Inferior parietal cortex (tissue), 1 donor: ENCODE data around the gene CISH.

Experiments used
- DNase-seq: peaks from one replicate; pipeline ENCODE4 v3.0.0-alpha.2; 2016; ENCODE audit errors: extremely low spot score

The CISH gene

DNA sequence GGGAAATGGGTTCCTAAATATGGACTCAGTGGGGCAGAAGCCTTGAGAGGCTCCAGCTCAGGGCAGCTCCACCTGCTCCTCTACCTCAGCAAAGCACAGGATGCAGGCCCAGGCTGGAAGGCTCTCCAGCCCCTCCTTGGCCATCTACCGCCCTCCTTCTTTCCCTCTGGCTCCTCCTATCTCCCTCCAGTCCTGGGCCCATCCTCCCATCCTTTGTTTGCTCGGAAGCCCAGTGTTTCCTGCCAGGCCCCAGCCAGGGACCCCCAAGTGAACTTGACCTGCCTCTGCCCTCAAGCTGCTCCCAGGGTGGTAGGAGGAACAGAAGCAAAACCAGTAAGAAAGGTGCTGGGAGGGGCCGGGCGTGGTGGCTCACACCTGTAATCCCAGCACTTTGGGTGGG is 25.4 kb upstream of the CISH start:
- no peak for DNase-seq

DNA sequence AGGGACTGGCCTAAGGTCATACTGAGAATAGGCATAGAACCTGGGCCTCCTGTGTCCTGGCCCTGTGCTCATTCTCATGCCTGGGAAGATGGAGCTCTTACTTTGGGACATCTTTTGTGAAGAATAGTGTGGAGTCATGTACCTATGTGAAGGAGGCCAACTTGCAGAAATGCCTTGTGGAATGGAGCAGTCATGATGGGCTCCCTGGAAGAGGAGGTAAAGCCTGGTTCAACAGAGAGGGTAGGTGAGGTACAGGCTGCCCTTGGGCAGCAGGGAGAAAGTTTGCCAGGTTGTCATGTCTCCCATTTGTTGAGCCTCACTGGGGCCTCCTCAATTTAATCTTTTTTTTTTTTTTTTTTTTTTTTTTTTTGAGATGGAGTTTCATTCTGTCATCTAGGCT is 23.5 kb upstream of the CISH start:
- no peak for DNase-seq

DNA sequence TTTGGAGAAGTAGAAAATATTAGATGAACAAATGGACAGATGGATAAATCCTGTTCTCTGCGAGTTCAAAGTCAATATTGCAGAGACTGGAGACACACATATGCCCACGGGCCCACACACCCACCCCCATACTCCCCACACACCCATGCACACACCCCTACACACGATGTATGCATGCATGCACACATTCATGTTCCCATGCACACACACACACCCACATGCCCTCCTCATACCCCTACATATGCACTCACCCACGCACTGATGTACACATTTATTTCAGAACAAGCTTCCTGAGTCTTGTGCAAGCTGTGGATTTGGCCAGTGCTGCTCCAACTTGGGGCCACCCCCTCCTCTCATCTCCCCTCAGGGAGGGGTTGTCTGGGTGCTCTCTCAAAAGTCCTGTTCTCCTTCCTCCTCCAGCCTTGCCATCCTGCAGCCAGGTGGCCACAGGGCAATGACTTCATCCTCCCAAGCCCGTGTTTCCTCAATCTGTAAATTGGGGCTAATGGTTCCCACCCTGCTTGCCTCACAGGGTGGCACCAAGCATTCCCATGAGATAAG is 21.7 kb upstream of the CISH start:
- DNase-seq, result no peak

DNA sequence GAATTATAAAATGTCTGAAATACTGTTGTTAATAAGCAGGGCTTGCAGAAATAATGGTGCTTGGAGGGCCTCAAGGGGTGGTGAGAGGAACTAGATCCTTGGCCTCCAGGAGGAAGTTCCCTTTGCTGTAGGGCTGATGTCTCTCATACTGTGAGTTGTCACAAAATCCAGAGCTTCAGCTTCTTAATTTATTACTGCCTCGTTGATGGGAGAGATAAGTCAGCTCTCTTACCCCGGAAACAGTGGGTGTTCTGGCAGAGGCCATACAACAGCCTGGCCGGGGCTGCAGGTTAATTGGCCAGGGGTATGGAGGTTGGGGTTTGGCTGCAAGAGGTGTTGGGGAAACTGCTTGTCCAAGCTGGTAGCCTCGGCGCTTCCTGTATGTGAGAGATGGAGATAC is 20.9 kb upstream of the CISH start:
- DNase-seq, result no peak

DNA sequence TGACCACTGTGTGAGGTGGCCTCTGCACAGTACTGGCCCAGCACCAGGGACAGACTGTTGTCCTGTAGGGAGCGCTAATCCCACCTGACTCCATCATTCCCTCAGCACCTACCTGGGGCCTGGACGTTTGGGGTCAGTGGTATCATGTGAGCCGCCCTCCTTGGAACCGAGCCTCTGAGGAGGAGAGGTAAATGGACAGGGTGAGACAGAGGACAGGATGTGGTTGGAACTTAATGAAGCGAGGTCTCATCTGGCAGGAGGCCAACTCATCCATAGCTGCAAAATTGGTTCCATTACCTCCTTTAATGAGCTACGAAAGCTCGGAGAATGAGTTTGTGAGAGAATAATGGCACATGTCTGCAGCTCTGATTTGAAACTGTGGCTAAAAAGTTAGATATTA is 19.3 kb upstream of the CISH start:
- DNase-seq, result no peak

DNA sequence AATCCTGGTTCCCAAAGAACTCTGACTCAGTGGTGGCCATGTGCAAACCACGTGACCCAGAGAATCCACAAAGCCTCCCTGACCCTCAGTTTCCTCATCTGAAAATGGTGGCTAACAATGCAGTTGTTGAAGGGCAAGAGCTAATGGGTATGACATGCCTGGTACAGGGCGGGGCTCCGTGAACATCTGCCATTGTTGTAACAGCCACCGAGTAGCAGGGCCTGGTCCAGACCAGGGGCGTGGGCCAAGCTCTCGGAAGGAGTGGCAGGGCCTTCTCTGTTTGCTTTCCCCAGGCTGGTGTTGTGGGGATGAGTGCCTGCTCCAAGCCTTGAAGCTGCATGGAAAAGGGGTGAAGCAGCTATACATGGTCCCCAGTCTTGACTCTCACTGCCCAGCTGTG is 18.8 kb upstream of the CISH start:
- DNase-seq, result no peak

DNA sequence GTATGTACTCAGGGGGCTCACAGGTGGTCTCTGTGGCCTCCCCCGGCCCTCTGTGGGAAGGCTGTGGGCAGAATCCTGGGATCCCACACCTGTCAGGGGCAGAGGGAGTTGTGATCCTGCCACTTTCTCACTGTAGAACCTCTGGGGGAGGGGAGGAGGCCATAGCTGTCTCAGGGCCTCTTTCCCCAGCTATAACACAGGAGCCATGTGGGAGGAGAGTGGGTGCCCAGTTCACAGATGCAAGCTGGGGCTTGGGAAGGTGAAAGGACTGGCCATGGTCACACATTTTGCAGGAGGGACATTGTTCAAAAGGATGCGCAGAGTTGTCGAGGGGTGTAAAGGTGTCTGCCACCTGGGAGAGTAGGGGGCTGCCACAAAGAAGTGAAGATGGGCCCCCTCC is 17.0 kb upstream of the CISH start:
- no peak for DNase-seq

DNA sequence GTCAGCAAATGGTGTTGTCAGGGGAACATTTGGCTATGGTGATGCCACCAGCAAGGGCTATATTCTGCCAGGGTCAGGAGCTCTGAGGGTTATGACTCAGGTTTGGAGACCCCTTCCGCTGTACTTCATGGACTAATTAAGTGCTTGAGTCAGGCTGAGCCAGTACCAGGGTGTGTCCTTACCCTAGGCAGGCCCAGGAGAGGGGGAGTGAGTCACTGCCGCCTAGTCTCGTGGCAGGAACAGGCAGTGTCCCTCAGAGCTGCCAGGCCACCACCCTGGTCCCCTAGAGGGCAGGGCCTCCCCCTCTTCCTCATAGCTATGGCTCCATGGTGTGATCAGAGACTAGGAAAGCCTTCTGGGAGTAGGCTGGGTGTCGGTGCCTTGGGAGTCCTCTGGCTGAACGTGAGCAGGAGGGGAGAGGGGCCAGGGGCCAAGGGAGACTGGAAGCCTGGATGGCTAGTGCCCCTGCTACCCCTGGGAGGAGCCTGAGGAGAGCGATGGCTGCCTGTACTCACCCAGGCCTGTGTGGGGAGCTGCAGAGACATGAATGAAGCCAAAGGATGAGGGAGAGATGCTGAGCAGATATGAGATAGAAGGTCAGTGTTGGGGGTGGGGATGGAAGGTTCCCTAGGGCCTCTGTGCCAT is 16.0 kb upstream of the CISH start:
- no peak for DNase-seq

DNA sequence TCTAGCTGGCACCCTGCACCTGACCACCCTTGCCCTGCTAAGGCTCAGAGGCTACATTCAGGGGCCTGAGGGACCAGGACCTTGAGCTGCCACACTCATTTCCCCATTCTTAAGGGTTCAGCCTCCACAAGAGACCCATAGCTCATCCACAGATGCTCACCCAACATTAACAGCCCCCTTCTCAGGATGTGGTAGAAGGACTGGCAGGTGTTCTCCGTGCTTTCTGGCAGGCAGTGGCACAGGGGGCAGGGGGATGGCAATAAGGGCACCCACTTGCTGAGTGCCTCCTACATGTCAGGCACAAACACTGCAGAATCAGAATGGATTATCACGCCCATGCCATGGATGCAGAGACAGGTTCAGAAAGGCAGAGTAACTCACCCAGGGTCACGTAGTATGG is 14.8 kb upstream of the CISH start:
- no peak for DNase-seq

DNA sequence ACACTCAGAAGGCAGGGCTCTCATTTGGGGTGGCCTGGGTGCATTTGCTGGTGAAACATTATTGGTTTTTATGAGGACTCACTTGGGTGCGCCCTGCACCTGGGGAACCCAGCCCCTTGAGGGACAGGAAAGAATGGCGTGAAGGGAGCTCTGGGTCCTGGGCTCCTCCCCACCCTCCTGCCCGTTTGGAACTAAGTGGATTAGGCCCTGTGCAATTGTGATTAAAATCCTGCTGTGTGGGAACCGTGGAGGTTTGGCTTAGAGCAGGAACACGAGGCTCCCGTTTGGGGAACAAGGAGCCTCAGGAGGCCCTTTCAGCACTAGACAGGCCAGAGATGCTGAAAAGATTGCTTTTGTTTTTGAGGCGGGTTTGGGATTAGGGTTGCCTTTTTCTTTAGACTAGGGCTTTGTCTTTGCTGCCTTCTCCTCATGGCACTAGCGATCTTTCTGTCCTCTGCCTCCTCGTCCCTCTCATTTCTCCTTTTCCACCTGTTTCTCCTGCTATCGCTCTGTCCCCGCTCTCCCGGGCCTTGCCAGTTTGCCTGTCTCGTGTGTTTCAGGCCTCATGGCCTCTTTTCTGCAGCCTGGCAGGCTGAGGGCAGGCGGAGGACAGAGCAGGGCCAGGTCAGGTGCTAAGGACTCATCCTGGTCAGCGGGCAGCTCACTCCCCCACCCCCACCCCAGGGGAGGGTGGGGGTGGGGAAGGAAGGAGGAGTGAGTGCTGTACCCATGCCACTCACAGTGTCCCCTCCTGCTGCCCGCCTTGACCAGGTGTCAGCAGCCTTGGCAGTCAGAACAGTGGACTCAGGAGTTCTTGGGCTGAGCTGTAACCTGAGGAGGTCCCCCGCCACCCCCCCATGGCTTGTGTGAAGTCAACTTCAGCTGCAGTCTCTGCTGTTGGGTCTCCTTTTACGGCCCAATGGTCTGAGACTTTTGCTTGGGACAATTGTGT is 13.9 kb upstream of the CISH start:
- DNase-seq, result no peak

DNA sequence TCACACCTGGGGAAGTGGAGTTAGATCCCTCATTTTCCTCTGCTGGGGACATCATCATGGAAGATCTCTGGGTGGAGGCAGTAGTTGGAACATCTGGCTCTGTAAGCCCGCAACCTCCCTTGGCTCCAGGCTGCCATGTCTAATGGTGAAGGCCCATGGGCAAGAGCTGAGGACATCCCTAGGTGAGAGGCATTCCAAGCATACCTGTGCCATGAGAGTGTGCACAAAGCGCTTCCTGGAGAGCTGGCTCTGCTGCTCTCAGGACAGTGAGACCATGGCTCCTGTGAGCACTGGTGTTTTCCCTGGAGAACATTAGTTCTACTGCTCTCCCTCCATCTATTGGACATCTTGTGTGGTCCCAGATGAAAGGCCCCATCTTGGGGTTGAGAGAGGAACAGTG is 13.1 kb upstream of the CISH start:
- DNase-seq, result no peak

DNA sequence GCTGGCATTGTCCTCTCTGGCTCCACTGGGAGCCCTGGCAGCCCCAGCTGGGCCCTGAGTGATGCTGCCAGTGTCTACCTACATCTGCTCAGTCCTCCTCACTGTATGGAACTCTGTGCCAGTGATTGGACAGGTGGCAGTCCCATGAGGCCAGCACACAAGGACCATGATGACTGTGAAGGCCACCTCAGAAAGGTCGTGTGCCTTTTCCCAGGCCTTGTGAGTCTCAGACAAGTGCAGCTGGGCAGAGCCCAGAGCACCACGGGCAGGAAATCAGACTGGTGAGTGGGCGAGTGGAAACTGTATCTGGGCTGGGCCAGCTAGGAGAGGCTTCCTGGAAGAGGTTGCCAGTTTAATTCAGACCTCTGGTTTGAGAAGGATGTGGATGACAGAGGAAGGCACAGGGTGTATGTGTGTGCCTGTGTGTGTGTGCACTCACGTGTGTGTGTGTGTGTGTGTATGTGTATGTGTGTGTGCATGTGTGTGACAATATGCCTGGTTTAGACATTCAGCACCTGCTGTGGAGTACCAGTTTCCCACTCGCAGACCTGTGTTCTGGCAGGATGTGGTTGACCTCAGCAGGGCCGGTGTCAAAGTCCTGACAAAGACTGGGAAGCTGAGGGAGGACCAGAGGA is 12.4 kb upstream of the CISH start:
- DNase-seq, result no peak

DNA sequence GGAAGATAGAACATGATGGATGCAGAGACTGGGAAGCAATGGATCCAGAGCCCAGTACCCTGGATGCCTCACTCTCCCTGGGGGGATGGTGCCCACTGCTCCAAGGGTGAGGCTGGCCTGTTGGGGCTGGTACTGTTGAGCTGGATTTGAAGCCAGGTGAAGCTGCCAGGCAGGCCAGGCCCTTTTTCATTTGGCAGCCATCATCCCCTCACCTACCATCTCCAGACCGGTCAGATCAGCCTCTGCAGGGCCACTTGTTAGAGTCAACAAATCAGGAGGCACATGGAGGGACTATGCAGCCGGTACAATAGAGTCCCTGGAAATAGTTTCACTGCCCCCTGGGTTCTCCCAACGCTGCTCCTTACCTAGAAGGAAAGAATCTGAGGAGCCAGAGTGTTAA is 11.3 kb upstream of the CISH start:
- no peak for DNase-seq

DNA sequence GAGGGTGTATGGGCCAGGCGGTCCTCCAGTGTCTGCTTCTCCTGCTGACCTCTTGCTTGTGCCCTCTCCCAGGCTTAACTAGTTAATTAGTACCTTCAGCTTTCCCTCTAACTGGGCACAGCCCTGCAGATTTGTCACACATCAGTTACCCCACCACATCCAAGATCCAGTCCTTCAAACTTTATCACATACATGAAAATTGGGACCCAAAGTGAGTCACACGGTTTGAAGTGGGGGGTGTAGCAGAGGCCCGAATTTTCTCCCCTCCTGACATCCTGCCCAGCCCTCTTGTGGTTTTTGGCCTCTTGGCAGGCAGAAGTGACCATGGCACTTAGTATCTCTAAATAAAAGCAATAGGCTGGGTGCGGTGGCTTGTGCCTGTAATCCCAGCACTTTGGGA is 9.2 kb upstream of the CISH start:
- DNase-seq, result no peak

DNA sequence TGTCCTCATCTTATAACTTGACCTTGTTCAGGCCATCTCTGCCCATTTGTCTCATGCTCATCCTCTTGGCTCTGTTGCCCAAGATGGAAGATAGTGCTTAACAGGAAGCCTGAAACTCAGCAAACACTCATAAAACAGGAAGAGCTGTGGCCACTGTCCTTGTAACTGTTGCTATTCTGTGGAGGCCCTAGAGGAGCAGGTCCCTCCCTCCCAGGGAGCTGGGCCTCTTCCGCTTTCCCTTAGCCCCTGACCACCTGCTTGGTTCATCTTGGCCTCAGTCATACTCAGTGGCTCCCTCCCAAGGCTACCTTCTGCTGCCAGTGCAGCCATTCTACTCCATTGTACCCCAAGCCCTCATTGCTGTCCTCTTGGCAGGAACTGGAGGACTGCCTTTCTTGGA is 8.8 kb upstream of the CISH start:
- DNase-seq, result no peak

DNA sequence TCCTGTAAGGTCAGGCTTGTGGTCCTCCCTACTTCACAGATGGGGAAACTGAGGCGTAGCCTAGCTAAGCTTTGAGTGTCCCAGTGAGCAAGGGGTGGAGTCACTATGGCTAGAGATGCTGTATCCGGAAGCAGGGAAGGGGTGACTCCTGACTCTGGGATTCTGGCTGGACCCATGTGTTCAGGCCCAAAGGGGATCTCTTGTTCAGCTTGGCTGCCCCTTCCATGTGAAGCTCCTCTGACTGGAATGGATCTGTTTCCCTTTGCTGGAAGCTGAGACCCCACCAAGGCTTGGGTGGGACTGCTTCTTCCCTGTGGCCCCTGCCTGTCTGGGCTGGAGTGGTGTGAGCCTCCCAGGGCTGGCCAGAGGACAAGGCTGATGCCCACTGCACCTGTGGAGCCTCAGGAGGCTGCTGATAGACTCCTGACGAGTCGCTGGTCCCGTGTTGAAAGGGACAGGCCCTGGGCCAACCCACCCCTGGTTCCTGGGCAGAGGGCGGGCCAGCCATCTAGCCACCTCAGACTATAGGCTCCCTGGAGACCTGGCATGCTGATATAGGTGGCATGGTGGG is 6.4 kb upstream of the CISH start:
- no peak for DNase-seq

DNA sequence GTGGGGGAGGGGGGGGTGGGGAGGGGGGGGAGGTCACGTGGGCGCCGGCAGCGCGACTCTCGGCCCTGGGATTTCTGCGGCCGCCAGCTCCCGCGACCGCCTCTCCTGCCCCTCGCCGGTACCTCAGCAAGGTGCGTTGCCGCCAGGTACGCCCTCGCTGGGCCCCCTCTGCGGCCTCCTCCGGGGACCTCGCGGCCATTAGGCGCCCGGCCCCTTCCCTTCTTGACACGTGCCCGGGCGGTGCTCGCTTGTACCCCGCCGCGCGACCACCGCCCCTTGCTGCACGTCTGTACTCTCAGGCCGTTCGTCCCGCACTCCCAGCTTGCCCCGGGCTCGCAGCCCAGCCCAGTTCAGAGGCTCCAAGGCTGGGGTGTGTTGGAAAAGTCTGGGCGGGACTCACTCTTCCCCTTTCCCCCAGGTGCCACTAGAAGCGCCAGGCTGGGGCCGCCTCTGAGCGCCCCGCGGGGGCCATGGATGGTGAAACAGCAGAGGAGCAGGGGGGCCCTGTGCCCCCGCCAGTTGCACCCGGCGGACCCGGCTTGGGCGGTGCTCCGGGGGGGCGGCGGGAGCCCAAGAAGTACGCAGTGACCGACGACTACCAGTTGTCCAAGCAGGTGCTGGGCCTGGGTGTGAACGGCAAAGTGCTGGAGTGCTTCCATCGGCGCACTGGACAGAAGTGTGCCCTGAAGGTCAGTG is 5.7 kb upstream of the CISH start, which contains the start of gene MAPKAPK3:
Gene MAPKAPK3 (plus strand): TSS at position 56 of the 696 bp plus-strand sequence. CDS start 415 bp downstream, at position 471.
- no peak for DNase-seq

DNA sequence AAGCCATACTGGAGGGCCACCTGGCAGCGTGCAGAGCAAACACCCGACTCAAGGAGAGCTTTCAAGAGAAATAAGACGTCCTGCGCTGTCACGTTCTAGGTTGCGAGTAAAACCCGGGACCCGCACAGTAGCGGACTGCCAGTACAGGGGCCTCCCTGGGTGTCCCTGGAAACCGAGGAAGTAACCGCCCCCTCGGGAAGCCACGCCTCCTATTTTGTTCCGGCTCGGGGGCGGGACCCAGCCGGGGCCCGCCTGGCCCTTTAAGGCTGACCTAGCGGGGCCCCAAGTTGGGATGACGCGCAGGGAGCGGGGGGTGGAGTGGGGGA is 5.2 kb upstream of the CISH start:
- peak; percentile 86 for DNase-seq

DNA sequence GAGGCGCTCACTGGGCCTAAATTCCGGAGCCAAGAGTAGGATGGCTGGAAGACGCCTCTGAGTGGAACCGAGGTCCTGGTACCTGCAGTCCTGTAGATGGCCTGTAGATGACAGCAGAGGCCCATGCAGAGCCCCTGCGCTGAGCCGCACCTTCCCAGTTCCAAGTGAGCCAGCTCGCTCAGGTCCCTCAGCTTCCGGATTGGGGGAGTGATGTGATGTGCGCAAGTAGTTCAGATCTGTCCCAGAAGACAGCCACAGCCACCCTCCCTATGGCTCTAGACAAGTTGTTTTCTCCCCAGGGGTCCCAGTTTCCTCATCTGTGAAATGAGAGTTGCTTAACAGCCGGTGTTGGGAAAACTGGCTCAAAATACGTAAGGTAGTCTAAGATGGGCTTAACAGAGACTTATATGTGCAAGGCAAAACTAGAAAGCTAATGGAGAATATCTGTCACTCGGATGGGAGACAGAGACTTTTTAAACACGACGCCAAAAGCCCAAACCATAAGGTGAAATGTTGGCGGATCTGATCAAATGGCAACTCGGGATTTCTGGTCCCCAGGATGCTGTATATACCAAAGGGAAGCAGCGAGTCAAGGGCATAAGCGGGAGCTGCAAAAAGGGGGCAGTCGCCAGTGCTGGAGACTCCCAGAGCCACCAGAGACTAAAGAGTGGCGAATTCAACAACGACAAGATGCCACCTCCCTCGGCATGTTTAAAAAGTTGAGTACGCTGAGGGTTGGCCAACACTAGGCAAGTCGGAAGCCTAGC is 4.6 kb upstream of the CISH start:
- peak; percentile 83 for DNase-seq

DNA sequence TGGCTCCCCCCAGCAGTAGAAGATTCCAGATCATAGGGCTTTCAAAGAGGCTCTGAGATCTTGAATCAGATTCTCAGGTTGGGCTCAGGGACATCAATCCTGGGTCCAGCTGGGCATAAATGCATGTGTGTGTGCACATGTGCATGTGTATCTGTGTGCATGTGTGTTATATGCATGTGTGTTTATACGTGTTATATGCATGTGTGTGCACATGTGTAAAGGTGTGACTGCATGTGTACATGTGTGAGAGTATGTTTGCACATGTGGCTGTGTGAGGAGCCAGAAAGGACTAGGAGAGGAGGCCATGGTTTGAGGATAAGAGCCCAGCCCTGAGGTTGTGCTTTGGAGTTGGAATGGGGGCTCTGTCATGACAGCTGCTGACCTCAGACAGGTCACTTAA is 3.6 kb upstream of the CISH start:
- no peak for DNase-seq
